GM21723 (cell line): ENCODE results near the gene SMIM20.

Experiments
- ATAC-seq: cut with Tn5 transposase; IDR thresholded peaks from one replicate; pipeline ENCODE4 v1.9.1; 2021; ENCODE audit warnings: mild to moderate bottlenecking, moderate library complexity; ENCODE audit not compliant: unreplicated experiment

The SMIM20 gene

GRCh38 chr4:25951390-25951952 lies 37.5 kb downstream of the SMIM20 start:
- no peak for ATAC-seq

GRCh38 chr4:25953740-25954139 lies 39.7 kb downstream of the SMIM20 start:
- no peak for ATAC-seq

GRCh38 chr4:25954293-25954904 lies 40.4 kb downstream of the SMIM20 start:
- no peak for ATAC-seq

GRCh38 chr4:25955705-25956104 lies 41.7 kb downstream of the SMIM20 start:
- no peak for ATAC-seq

GRCh38 chr4:25956260-25956659 lies 42.2 kb downstream of the SMIM20 start:
- ATAC-seq, result no peak

GRCh38 chr4:25958110-25958509 lies 44.1 kb downstream of the SMIM20 start:
- no peak for ATAC-seq

GRCh38 chr4:25962393-25962792 lies 48.4 kb downstream of the SMIM20 start:
- ATAC-seq, result no peak

- ATAC-seq, result no peak
Observed at GRCh38 chr4:25965629-25966028, 51.6 kb downstream of the SMIM20 start.

GRCh38 chr4:25966171-25966570 lies 52.2 kb downstream of the SMIM20 start:
- no peak for ATAC-seq

GRCh38 chr4:25969374-25970155 lies 55.5 kb downstream of the SMIM20 start:
- no peak for ATAC-seq

GRCh38 chr4:25970226-25970675 lies 56.2 kb downstream of the SMIM20 start:
- peak; percentile 72 for ATAC-seq

- ATAC-seq, result no peak
Observed at GRCh38 chr4:25970691-25971432, 56.8 kb downstream of the SMIM20 start.

- no peak for ATAC-seq
Observed at GRCh38 chr4:25972366-25972765, 58.3 kb downstream of the SMIM20 start.

- ATAC-seq, result no peak
Observed at GRCh38 chr4:25972984-25973745, 59.1 kb downstream of the SMIM20 start.

GRCh38 chr4:25976780-25977179 lies 62.8 kb downstream of the SMIM20 start:
- no peak for ATAC-seq

GRCh38 chr4:25977397-25978170 lies 63.6 kb downstream of the SMIM20 start:
- ATAC-seq, result no peak

GRCh38 chr4:25978327-25978726 lies 64.3 kb downstream of the SMIM20 start:
- no peak for ATAC-seq
